NCI-H2029 treated with DMSO at 0.1 percent for 48 hours (cell line): Measurements from ENCODE around the gene IGSF1.

Experiments used
- DNase-seq: peaks from one replicate; lab custom pipeline; 2025; lab: John Stamatoyannopoulos, UW

The IGSF1 gene, protein sequence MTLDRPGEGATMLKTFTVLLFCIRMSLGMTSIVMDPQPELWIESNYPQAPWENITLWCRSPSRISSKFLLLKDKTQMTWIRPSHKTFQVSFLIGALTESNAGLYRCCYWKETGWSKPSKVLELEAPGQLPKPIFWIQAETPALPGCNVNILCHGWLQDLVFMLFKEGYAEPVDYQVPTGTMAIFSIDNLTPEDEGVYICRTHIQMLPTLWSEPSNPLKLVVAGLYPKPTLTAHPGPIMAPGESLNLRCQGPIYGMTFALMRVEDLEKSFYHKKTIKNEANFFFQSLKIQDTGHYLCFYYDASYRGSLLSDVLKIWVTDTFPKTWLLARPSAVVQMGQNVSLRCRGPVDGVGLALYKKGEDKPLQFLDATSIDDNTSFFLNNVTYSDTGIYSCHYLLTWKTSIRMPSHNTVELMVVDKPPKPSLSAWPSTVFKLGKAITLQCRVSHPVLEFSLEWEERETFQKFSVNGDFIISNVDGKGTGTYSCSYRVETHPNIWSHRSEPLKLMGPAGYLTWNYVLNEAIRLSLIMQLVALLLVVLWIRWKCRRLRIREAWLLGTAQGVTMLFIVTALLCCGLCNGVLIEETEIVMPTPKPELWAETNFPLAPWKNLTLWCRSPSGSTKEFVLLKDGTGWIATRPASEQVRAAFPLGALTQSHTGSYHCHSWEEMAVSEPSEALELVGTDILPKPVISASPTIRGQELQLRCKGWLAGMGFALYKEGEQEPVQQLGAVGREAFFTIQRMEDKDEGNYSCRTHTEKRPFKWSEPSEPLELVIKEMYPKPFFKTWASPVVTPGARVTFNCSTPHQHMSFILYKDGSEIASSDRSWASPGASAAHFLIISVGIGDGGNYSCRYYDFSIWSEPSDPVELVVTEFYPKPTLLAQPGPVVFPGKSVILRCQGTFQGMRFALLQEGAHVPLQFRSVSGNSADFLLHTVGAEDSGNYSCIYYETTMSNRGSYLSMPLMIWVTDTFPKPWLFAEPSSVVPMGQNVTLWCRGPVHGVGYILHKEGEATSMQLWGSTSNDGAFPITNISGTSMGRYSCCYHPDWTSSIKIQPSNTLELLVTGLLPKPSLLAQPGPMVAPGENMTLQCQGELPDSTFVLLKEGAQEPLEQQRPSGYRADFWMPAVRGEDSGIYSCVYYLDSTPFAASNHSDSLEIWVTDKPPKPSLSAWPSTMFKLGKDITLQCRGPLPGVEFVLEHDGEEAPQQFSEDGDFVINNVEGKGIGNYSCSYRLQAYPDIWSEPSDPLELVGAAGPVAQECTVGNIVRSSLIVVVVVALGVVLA (N-terminal part only)

GRCh38 chrX:131288738-131289511 lies at the start of gene IGSF1:
Gene IGSF1 (minus strand): TSS chrX:131289306. CDS start chrX:131286674, 2,632 bp downstream.
- DNase-seq, result no peak

- DNase-seq, result no peak
Observed at GRCh38 chrX:131332331-131332730, 43.2 kb upstream of the IGSF1 start.

GRCh38 chrX:131331152-131331551 lies 42.0 kb upstream of the IGSF1 start:
- no peak for DNase-seq

DNA sequence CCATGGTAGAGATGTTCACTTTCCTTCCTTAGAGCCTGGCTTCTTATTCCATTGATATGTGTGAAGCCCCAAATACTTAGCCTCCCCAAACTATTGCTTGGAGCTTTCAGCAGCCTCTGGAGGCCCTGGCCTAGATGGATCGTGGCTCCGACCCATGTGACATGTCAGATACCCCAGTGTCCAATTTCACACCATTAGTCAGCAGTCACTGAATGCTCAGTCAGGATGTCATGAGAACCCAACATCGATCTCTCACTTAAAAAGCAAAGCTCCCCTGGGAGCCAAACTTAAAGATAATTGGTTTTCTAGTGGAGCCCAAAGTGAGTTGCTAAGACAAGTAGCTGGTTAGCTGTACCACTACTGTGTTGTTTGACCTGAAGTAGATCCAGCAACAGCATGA lies 41.6 kb upstream of the IGSF1 start:
- DNase-seq, result no peak

- DNase-seq, result no peak
Observed at GRCh38 chrX:131322651-131323050, 33.5 kb upstream of the IGSF1 start.

- no peak for DNase-seq
Observed at GRCh38 chrX:131317326-131317725, 28.2 kb upstream of the IGSF1 start.

GRCh38 chrX:131316260-131316659 lies 27.2 kb upstream of the IGSF1 start:
- DNase-seq, result no peak

- no peak for DNase-seq
Observed at GRCh38 chrX:131308980-131309379, 19.9 kb upstream of the IGSF1 start.

- DNase-seq, result no peak
Observed at GRCh38 chrX:131306601-131307000, 17.5 kb upstream of the IGSF1 start.

DNA sequence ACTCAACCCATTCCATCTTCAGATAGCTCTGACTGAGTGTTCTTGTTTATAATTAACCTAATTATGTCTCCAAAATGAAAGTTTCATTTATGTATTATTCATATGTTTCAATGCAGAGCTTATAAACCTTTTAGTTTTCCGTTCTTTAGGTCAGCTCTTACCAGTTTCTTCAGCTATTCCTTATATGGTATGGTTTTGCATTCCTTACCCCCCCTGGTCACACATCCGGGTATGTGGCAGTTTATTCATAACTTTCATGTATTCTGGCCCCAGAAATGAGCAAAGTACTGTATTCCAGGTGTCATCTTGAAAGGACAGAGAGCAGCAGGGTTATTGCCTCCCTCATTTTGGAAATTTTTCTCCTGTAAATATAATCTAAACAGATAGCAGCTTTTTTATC lies 16.8 kb upstream of the IGSF1 start:
- no peak for DNase-seq

GRCh38 chrX:131302701-131303100 lies 13.6 kb upstream of the IGSF1 start:
- no peak for DNase-seq

DNA sequence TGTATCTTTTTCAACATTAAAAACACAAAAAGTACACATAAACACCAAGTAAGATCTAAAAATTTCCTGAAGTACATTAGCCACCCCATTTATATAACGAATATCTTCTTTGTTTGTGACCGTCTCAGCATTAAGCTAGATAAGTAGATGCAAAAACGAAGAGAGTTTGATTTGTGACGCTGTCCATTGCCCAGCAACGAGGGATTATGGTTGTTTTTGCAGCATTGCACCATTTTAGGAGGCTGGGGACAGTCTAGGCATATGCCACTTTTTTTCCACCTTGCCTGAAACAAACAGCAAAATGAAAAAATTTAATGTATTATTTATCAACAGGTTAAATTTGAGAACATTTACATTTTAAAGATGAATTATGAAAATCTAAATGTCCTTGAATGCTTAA lies 12.0 kb upstream of the IGSF1 start:
- no peak for DNase-seq

DNA sequence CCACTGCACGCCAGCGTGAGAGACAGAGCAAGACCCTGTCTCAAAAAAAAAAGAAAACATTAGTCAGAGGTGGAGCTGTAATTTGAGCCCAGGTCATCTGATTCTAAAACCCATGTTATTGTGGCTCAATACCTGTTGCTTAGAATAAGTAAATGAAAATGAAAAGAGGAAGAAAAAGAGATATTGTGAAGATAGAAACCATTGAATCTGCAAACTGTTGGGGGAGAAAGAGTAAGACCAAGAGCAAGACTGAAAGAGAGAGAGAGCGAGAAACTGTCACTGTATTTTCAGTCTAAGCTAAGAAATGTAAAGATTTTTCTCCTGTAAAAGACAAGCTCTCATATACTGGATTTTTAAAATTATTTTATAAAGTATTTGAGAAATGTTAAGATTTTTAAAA lies 9.7 kb upstream of the IGSF1 start:
- DNase-seq, result no peak

GRCh38 chrX:131298036-131298435 lies 8.9 kb upstream of the IGSF1 start:
- DNase-seq, result no peak

DNA sequence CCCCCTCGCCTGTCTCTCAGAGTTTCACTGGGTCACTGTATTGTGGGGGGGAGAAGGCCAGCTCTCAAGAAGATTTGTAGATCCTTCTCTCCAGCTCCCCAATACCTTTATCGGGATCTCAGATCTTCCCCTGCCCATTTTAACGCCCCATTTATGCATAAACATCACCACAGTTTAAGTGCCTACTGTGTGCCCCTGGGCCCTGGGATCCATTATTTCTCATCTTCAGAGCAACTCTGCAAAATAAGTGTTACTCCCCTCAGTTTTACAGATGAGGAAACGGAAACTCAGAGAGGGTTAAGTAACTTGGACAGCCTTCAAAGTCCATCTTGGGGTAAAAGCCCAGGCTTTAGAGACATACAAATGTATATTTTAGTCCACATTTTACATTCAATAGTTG lies 421 bp upstream of the IGSF1 start:
- no peak for DNase-seq

DNA sequence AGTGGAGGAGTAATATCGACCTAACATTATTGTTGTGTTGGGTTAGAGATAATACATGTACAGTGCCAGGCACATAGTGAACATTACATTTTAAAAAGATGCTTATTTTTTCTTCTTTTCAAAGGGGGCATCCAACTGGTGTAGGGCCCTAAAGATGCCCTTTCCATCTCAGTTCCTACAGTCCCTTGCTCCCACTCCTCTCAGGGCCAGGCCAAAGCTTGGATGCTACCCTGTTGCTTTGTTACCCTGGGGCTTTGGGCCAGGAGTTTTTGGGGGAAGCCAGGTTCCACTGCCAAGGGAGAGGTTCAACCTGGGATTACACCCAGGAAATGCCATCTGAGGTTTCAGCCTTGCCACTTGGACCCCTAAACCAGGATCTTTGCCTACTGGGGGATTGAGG lies 918 bp downstream of the IGSF1 start:
- no peak for DNase-seq

DNA sequence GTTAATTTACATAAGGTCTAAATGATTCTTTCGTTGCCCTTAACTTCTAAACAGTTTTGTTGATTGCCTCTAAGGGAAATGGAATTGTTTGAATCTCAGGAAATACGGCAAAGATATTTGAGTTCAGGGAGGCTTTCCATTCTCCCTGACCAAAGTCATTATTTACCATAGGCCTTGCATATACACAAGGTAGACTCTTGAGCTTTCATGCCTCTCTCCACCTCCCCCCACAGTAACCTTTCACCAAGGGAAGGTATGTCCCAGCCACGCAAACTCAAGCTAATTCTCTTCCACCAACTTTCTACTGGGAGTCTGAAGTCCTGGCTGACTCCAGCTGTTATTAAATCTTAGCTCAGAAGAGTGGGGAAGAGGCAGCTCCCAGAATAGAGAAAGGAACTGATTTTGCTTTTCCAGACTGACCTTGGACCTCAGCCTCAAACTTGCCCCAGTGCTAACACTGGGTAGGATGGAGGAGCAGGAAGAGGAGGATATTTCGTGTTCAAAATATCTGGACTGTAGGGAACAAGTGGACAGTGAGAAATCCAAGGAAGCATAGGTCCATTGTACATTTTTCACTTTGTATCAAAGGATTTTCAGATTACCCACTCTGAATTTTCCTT lies 1.4 kb downstream of the IGSF1 start:
- DNase-seq, result no peak

GRCh38 chrX:131279617-131280016 lies 9.5 kb downstream of the IGSF1 start:
- no peak for DNase-seq

DNA sequence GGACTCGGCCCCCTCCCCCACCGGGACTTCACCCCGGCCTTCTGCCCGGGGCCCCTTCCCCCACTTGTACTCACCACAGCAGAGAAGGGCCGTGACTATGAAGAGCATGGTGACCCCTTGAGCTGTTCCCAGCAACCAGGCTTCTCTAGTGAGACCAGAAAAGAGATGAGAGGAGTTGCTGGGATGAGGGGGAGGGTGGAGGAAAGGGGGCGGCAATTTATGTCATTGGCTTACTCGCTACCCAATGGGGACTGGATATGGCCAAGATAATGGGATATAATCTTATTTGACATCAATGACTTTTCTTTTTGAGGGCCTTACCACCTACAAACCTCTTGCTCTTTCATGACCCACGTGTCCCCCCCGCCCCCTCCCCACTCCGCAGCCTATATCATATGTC lies 9.9 kb downstream of the IGSF1 start:
- no peak for DNase-seq

- DNase-seq, result no peak
Observed at GRCh38 chrX:131277543-131278136, 11.5 kb downstream of the IGSF1 start.

GRCh38 chrX:131273011-131273410 lies 16.1 kb downstream of the IGSF1 start:
- DNase-seq, result no peak
